ENCODE data around the gene SUPT3H.

The SUPT3H gene

DNA sequence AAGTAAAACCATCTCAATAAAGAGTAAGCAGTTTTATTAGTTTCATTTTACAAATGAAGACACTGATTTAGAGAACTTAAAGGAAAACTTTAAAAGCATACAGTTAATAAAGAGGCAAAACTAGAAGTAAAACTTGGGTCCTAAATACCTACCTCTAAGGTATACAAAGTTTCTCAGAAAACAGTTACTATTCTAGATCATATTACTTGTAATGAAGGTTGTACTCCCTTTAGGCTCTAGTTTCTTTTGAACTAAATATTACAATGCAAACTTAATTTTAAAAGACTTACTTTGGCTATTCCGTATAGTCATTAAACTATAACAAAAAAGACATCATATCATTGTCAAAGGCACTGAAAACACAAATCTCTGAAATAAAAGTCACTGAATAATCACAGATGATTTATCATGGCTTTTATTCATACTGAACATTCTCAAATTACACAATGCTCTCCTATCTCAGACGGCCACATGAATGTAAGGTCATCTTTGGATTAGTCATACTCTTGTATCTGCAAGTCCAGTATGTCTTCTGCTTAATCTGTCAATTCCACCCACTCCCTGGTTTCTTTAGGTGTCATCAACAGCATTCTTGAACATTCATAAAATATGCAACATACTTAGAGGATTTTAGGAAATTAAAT lies 411.2 kb downstream of the SUPT3H start:
- DNase-seq (ENCODE audit: low read depth in 2 of 3, low spot score in 2 of 3), result no peak

- no peak for DNase-seq (ENCODE audit: low read depth in 2 of 3, low spot score in 2 of 3)
Measured at GRCh38 chr6:44965708-44966107, 412.0 kb downstream of the SUPT3H start.

- DNase-seq (ENCODE audit: low read depth in 2 of 3, low spot score in 2 of 3), result no peak
Measured at GRCh38 chr6:44960898-44961297, 416.8 kb downstream of the SUPT3H start.

- no peak for DNase-seq (ENCODE audit: low read depth in 2 of 3, low spot score in 2 of 3)
Measured at GRCh38 chr6:44959651-44960050, 418.1 kb downstream of the SUPT3H start.

DNA sequence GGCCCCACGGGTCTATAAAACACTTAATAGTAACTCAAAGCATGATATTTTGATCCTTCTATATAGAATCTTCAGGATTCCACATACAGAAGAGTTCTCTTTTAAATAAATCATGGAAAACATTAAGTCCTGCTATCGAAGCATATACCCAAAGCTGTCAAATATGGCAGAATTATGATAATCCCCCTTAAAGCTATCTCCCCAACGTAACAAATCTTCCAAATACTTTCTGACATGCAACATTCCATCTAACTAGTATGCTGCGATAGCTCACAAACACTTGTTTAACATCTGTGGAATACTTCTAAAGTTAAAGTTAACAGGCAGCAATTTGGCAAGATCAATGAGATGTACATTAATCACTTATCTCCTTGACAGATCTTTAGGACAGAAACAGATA lies 420.6 kb downstream of the SUPT3H start:
- no peak for DNase-seq (ENCODE audit: low read depth in 2 of 3, low spot score in 2 of 3)

DNA sequence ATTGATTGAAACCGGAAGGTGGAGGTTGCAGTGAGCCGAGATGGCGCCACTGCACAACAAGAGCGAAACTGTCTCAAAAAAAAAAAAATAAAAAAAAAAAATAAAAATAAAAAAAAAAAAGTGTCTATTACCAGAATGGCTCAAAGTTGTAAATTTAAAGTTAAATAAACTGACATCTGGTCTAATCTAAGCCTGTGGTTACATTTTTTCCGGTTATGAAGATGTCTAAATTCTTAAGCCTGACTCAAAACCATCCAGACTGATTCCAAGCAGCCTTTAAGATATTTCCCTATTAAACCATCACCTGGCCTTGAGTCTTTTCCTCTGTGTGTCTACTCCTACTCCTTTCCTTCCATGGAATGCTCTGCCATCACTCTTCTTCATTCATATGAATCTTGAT lies 421.3 kb downstream of the SUPT3H start:
- DNase-seq (ENCODE audit: low read depth in 2 of 3, low spot score in 2 of 3), result no peak

- no peak for DNase-seq (ENCODE audit: low read depth in 2 of 3, low spot score in 2 of 3)
Measured at GRCh38 chr6:44955145-44955544, 422.6 kb downstream of the SUPT3H start.

DNA sequence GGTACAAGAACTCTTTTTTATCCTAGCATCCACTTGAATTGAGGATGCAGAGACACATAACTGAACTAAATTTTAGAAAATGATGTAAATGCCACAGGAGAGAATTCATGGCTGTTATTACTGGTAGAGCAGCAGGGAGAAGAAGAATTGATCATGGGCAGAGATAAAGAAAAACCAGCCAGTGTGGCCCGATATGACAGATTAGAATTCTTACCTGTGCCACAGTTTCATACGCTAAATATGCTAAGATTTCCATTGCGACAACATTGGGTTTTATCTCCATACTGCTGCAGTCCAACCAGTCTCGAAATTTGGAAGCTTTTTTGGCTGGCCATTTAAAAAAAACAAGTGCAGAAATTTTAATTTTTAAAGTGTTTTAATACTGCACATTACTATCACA lies 423.5 kb downstream of the SUPT3H start:
- no peak for DNase-seq (ENCODE audit: low read depth in 2 of 3, low spot score in 2 of 3)

DNA sequence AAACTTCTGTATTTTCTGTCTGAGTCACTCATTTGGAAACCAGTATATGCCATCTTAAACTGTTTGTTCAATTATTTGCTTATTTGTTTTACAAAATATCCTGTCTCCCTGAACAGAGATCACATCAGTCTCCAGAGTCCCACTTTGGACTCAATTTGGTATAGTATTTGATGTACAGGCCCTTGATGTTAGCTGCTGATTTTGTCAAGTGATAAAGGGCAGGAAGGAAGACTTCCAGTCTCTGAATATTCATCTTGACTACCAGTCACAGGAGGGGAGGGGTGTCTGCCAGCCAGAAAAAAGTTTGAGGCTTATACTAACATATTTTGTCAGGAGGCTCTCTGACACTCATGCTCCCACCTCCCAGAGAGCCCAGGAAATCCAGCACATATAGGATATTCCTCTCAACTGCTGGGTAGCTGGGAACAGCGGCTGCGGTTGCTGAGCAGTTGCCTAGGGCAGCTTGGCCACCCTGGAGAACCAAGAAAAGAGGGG lies 426.4 kb downstream of the SUPT3H start:
- DNase-seq (ENCODE audit: low read depth in 2 of 3, low spot score in 2 of 3), result no peak

DNA sequence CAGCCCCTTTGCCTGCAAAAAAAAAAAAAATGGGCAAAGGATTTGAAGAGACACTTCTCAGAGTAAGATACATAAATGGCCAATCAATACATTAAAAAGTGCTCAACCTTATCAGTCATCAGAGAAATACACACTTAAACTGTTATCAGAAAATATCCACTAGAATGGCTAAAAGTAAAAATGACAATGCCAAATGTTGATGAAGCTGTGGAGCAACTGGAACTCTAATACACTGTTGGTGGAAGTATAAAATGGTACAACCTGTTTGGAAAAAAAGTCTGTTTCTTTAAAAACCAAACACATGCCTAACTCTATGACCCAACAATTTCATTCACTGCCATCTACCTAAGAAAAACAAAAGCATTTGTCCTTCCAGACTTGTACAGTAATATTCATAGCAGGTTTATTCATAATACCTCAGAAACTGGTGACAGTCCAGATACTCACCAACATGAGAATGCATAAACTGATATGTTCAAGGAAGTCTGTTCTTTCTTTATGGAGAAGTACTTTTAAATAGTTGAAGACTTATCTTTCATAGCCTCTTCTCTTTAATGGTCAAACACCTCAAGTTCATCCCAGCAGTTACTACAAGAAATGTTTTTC lies 428.0 kb downstream of the SUPT3H start:
- DNase-seq (ENCODE audit: low read depth in 2 of 3, low spot score in 2 of 3), result no peak

GRCh38 chr6:44943541-44943940 lies 434.2 kb downstream of the SUPT3H start:
- DNase-seq (ENCODE audit: low read depth in 2 of 3, low spot score in 2 of 3), result no peak

- no peak for DNase-seq (ENCODE audit: low read depth in 2 of 3, low spot score in 2 of 3)
Measured at GRCh38 chr6:44942798-44943197, 434.9 kb downstream of the SUPT3H start.

GRCh38 chr6:44942201-44942600 lies 435.5 kb downstream of the SUPT3H start:
- no peak for DNase-seq (ENCODE audit: low read depth in 2 of 3, low spot score in 2 of 3)

GRCh38 chr6:44940367-44940766 lies 437.4 kb downstream of the SUPT3H start:
- no peak for DNase-seq (ENCODE audit: low read depth in 2 of 3, low spot score in 2 of 3)

- no peak for DNase-seq (ENCODE audit: low read depth in 2 of 3, low spot score in 2 of 3)
Measured at GRCh38 chr6:44935693-44936300, 441.9 kb downstream of the SUPT3H start.

DNA sequence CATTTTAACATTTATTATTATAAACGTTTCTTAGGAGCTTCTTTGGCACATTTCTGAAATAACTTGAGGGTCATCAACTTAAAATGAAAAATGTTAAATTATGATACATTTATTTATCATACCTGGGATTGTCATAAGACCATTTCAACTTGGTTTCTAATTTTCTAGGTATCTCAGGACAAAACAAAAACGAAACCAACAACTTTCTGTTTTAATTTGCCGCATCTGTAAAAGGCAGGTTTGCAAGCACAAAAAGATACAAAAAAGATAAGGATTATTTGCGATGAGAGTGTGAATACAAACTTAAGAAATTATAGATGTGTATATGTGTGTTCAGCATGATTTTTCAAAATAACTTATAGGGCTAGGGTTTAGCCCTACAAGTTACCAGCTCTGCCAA lies 444.6 kb downstream of the SUPT3H start:
- no peak for DNase-seq (ENCODE audit: low read depth in 2 of 3, low spot score in 2 of 3)

DNA sequence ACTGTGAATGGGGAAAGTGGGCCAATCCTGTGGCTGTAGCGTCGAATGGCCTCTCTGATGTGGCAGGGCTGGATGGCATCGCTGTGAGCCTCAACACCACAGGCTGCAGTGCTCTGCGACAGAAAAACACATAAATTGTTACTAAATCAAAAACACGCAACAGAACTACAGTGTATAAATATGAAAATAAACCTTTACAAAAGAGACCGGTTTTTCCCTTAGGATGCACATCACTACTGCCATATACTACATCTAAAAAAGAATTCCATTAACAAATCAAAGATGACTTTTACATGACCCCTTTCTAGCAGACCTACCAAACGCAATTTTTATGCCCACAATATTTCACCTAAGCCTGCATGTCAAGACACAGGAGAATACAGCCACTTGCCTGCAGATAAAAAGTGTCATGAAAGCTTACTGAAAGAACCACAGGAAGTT lies 445.1 kb downstream of the SUPT3H start:
- no peak for DNase-seq (ENCODE audit: low read depth in 2 of 3, low spot score in 2 of 3)

- DNase-seq (ENCODE audit: low read depth in 2 of 3, low spot score in 2 of 3), result no peak
Measured at GRCh38 chr6:44931385-44931784, 446.3 kb downstream of the SUPT3H start.

DNA sequence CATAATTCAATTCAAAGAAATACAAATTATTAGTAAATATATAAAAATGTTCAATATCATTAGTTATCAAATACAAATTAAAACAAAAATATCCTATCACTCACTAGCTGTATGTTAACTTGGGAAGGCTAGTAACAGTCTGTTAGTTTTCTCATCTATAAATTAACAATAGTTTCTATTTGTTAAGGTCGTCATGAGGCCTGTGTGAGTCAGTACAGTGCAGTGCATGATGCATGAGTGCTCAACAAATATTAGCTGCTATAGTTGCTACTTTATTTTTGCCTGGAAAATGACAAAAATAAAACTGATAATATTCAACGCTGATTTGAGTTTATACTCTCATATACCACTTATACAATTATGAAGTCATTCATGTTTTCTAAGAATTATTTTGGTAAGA lies 451.2 kb downstream of the SUPT3H start:
- DNase-seq (ENCODE audit: low read depth in 2 of 3, low spot score in 2 of 3), result no peak

- no peak for DNase-seq (ENCODE audit: low read depth in 2 of 3, low spot score in 2 of 3)
Measured at GRCh38 chr6:44925100-44925739, 452.5 kb downstream of the SUPT3H start.

GRCh38 chr6:44923444-44923843 lies 454.3 kb downstream of the SUPT3H start:
- no peak for DNase-seq (ENCODE audit: low read depth in 2 of 3, low spot score in 2 of 3)

DNA sequence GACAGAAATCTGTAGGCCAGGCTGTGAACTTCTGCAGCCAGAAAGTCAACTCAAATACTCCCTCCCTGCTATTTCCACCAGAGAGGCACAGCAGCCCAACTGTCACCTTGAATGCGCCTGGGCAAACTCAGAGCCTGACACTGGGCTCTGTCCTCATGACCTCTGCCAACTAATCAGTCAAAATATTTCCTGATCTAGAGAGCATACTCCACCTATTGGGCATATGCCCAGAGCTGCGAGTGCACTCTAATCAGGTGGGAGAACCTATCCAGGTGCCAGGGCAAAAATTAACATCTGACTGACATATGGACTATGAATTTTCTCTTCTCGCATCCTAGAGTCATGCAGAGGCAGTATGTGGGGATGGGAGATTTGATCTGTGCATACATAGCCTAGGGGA lies 455.9 kb downstream of the SUPT3H start:
- no peak for DNase-seq (ENCODE audit: low read depth in 2 of 3, low spot score in 2 of 3)

Data from activated CD8-positive, alpha-beta memory T cell treated with anti-CD3 and anti-CD28 coated beads for 48 hours (primary cell).